Lower lobe of right lung (tissue), 2 donors: Measurements from ENCODE around the gene NUBP2. TPM values are rescaled to one million over a fixed set of nuclear protein-coding genes. Genes with fewer than 3 reads are reported as not detected.

ENCODE experiments used
- ATAC-seq, 2 donors: fragments of 200-7000 bp; cut with Tn5 transposase; one replicate each; pipeline ENCODE4 v1.9.1; 2020 to 2022; ENCODE audit warnings: mild to moderate bottlenecking in 2 of 2, moderate library complexity in 2 of 2
- DNase-seq: peaks from one replicate; pipeline ENCODE4 v3.0.0-alpha.2; 2020
- H3K27ac ChIP-seq: fragments of 200-600 bp; one replicate; pipeline ENCODE4 v1.8.0; 2022
- H3K27me3 ChIP-seq: fragments of 200-600 bp; one replicate; pipeline ENCODE4 v1.8.0; 2022; ENCODE audit warnings: low read depth
- H3K36me3 ChIP-seq: fragments of 200-600 bp; one replicate; pipeline ENCODE4 v1.8.0; 2022; ENCODE audit warnings: mild to moderate bottlenecking
- H3K4me1 ChIP-seq: fragments of 200-600 bp; one replicate; pipeline ENCODE4 v1.8.0; 2022
- H3K4me3 ChIP-seq: fragments of 200-600 bp; one replicate; pipeline ENCODE4 v1.8.0; 2022; ENCODE audit warnings: mild to moderate bottlenecking
- H3K9me3 ChIP-seq: fragments of 200-600 bp; one replicate; pipeline ENCODE4 v1.8.0; 2022
- intact Hi-C: fragments of 100-400 bp; cut with DNase I; formaldehyde crosslinking; loops from one replicate; pipeline ENCODE4 v1.11.0; 2022
- total RNA-seq: library from RNA; stranded (reverse); fragmentation: NEBNext Ultra II Directional; extraction: Animal tissue kit (Norgen Biotek cat#: 25700); gene quantifications from one replicate; pipeline ENCODE4 v1.2.1, GENCODE V29; 2021
- TF ChIP-seq, protein P1 (sequence below): fragments of 200-600 bp; IDR thresholded peaks from one replicate; pipeline ENCODE4 v1.8.0; 2022; ENCODE audit warnings: antibody characterized with exemption, mild to moderate bottlenecking
- donor health status: DM: no; HTN: yes; CAD: no; lungs with severe emphysema.

The NUBP2 gene
- total RNA-seq, 1 donor from 2014 or later, result 36.0 TPM

DNA sequence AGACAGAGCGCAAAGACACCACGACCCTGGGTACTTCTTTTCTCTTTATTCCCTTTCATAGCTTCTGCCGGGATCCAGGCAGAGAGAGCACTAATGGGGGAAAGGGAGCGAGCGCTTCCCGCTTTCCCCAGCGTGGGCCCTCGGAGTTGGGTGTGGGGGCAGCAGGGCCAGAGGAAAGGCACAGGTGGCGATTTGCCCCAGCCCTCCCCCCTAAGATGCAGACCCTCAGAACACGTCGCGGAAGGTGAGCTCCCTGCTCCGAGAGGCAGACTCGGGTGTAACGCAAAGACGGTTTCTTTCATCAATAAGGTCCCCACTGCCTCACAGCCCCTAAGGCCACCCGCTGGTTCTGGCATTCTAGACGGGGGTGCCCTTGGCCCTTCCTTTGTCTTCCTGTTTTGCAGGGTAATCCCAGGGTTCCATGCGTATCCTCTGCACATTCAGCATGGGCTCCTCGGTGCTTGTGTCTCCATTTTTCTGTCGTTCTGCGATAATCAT lies 10.8 kb upstream of the NUBP2 start:
- Histone ChIP-seq H3K27ac (peak overlapping the region; percentile 94), H3K27me3 (no peaks in the 10 kb centered on the region), H3K36me3 (peaks cover 50% of the 10 kb centered on the region), H3K9me3 (no peaks in the 10 kb centered on the region), H3K4me3 (peak overlapping the region; percentile 98), H3K4me1 (peaks cover 37% of the 10 kb centered on the region)
- intact Hi-C loops, result no loop called here
- no peak for ATAC-seq
- TF ChIP-seq, protein P1, sequence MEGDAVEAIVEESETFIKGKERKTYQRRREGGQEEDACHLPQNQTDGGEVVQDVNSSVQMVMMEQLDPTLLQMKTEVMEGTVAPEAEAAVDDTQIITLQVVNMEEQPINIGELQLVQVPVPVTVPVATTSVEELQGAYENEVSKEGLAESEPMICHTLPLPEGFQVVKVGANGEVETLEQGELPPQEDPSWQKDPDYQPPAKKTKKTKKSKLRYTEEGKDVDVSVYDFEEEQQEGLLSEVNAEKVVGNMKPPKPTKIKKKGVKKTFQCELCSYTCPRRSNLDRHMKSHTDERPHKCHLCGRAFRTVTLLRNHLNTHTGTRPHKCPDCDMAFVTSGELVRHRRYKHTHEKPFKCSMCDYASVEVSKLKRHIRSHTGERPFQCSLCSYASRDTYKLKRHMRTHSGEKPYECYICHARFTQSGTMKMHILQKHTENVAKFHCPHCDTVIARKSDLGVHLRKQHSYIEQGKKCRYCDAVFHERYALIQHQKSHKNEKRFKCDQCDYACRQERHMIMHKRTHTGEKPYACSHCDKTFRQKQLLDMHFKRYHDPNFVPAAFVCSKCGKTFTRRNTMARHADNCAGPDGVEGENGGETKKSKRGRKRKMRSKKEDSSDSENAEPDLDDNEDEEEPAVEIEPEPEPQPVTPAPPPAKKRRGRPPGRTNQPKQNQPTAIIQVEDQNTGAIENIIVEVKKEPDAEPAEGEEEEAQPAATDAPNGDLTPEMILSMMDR, result no peak
- DNase-seq, result no peak

DNA sequence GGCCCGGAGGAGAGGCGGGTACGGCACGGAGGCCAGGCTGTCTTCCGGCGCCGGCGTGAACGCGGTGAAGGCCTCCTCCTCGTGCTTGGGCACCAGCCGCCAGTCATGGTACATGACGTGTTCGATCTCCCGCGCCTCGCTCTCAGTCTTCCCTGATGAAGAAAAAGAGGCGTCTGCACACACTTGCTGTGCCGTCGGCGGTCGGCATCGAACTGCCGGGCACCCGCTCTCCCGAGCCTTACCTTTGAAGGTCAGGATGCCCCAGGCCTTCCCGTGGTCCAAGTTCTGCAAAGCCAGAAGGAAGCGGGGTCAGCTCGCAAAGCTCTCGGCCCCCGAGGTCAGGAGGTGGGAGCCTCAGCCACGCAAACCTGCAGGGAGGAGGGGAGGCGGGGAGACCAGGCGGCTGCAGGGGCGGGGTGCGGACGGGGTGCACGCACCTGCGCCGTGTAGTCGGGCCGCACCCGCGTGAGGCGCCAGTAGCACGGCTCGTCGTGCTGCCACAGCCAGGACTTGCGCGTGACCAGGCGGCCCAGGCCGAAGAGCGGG lies 10.3 kb upstream of the NUBP2 start, which contains the start of gene EME2:
Gene EME2 (plus strand): TSS at position 449 of the 546 bp plus-strand sequence. CDS start 418 bp downstream, outside the sequence.
- Histone ChIP-seq H3K4me3 (peak within 1 kb of the TSS; percentile 98), H3K4me1 (peaks cover 37% of the 10 kb centered on the region), H3K9me3 (no peaks in the 10 kb centered on the region), H3K27ac (peak within 1 kb of the TSS; percentile 94), H3K27me3 (no peaks in the 10 kb centered on the region), H3K36me3 (peaks cover 50% of the 10 kb centered on the region)
- DNase-seq (no peak), ATAC-seq (peak; percentile 0 to 4)
- TF ChIP-seq, protein P1, result no peak
- intact Hi-C loops, result no loop called here

GRCh38 chr16:1772908-1773702 lies 9.7 kb upstream of the NUBP2 start, which contains the start of gene MRPS34:
TSS of gene MRPS34 (minus strand) at chr16:1773134. CDS start at chr16:1773119, 15 bp downstream.
- intact Hi-C loops, result no loop called here
- Histone ChIP-seq H3K4me3 (peak within 1 kb of the TSS; percentile 98), H3K4me1 (peaks cover 37% of the 10 kb centered on the region), H3K27me3 (no peaks in the 10 kb centered on the region), H3K27ac (peak within 1 kb of the TSS; percentile 94), H3K9me3 (no peaks in the 10 kb centered on the region), H3K36me3 (peaks cover 50% of the 10 kb centered on the region)
- ATAC-seq, result peak; percentile 85 to 86
- TF ChIP-seq, protein P1, result peak; percentile 79
- DNase-seq, result peak; percentile 88

DNA sequence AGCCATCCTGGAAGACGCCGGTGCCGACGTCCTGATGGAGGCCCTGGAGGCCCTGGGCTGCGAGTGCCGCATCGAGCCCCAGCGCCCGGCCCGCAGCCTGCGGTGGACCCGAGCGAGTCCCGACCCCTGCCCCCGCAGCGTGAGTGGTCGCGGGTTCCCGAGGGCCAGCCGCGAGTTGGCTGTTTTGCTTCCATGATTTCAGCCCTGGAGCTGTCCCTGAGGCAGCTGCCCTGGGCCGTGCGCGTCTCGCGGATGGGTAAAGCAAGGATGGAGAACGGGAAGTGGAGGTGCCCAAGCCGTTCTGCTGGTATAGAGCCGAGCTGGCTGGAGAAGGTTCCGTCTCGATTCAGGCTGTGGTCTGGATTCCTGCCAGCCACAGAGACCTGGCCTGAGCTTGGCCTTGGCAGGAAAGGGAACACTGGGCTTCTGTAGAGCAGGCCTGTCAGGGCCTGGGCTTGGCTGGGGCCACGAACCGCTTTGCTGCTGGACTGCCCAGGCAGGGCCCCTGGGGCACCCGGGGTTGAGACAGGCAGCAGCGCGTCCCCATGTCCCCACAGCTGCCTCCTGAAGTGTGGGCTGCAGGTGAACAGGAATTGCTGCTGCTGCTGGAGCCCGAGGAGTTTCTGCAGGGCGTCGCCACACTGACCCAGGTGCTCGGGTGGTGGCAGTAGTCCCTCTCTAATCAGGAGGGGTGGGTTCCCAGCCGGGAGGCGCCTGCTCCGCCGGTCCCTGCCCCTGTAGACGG lies 8.9 kb upstream of the NUBP2 start:
- Histone ChIP-seq H3K4me3 (peak overlapping the region; percentile 98), H3K4me1 (peaks cover 37% of the 10 kb centered on the region), H3K27ac (peak overlapping the region; percentile 94), H3K36me3 (peaks cover 50% of the 10 kb centered on the region), H3K9me3 (no peaks in the 10 kb centered on the region), H3K27me3 (no peaks in the 10 kb centered on the region)
- DNase-seq (no peak), ATAC-seq (peak; percentile 1 to 15)
- intact Hi-C loops, result no loop called here
- TF ChIP-seq, protein P1, result no peak

- H3K4me1 ChIP-seq, result peaks cover 37% of the 10 kb centered on the region
- H3K27me3 ChIP-seq, result no peaks in the 10 kb centered on the region
- H3K27ac ChIP-seq, result peak overlapping the region; percentile 94
- ATAC-seq, result no peak
- DNase-seq, result no peak
- peaks cover 48% of the 10 kb centered on the region for H3K36me3 ChIP-seq
- intact Hi-C loops, result no loop called here
- H3K9me3 ChIP-seq, result no peaks in the 10 kb centered on the region
- peak overlapping the region; percentile 98 for H3K4me3 ChIP-seq
- TF ChIP-seq, protein P1, result no peak
Measured at GRCh38 chr16:1774448-1774780, 8.3 kb upstream of the NUBP2 start.
